ENCODE data around the gene DCTN1.

DCTN1 gene

GRCh38 chr2:74413001-74413698 is 33.0 kb upstream of the DCTN1 start:
- DNase-seq, result no peak

- DNase-seq, result no peak
Measured at GRCh38 chr2:74407682-74408081, 27.6 kb upstream of the DCTN1 start.

- no peak for DNase-seq
Measured at GRCh38 chr2:74406035-74406434, 25.9 kb upstream of the DCTN1 start.

GRCh38 chr2:74401891-74402290 is 21.8 kb upstream of the DCTN1 start:
- no peak for DNase-seq

- DNase-seq, result peak; percentile 13
Measured at GRCh38 chr2:74399785-74400184, 19.7 kb upstream of the DCTN1 start.

GRCh38 chr2:74396149-74396548 is 16.0 kb upstream of the DCTN1 start:
- no peak for DNase-seq

GRCh38 chr2:74393525-74393924 is 13.4 kb upstream of the DCTN1 start:
- no peak for DNase-seq

- DNase-seq, result no peak
Measured at GRCh38 chr2:74392449-74392743, 12.3 kb upstream of the DCTN1 start.

- DNase-seq, result peak; percentile 93
Measured at GRCh38 chr2:74391580-74392448, 11.7 kb upstream of the DCTN1 start.

- DNase-seq, result no peak
Measured at GRCh38 chr2:74391209-74391579, 11.1 kb upstream of the DCTN1 start.

GRCh38 chr2:74390606-74391005 is 10.5 kb upstream of the DCTN1 start:
- no peak for DNase-seq

- DNase-seq, result no peak
Measured at GRCh38 chr2:74387346-74387745, 7.2 kb upstream of the DCTN1 start.

GRCh38 chr2:74385396-74385795 is 5.3 kb upstream of the DCTN1 start:
- no peak for DNase-seq

GRCh38 chr2:74384051-74384450 is 3.9 kb upstream of the DCTN1 start:
- DNase-seq, result no peak

GRCh38 chr2:74383254-74383653 is 3.1 kb upstream of the DCTN1 start:
- no peak for DNase-seq

GRCh38 chr2:74381751-74382150 is 1.6 kb upstream of the DCTN1 start:
- DNase-seq, result no peak

GRCh38 chr2:74378007-74378406 is 2.1 kb downstream of the DCTN1 start:
- DNase-seq, result no peak

- no peak for DNase-seq
Measured at GRCh38 chr2:74375838-74376237, 4.3 kb downstream of the DCTN1 start.

- DNase-seq, result peak; percentile 73
Measured at GRCh38 chr2:74374509-74375205, 5.5 kb downstream of the DCTN1 start.

GRCh38 chr2:74373985-74374384 is 6.1 kb downstream of the DCTN1 start:
- DNase-seq, result no peak

- DNase-seq, result no peak
Measured at GRCh38 chr2:74373221-74373676, 6.9 kb downstream of the DCTN1 start.

- DNase-seq, result no peak
Measured at GRCh38 chr2:74372674-74373073, 7.4 kb downstream of the DCTN1 start.

GRCh38 chr2:74371421-74371820 is 8.7 kb downstream of the DCTN1 start:
- no peak for DNase-seq

GRCh38 chr2:74369976-74370375 is 10.1 kb downstream of the DCTN1 start:
- no peak for DNase-seq

All from NCI-H1694 treated with DMSO at 0.1 percent for 48 hours (cell line).